ENCODE measurements around the gene ZFP69. TPM values are rescaled to one million over a fixed set of nuclear protein-coding genes. Genes with fewer than 3 reads are reported as not detected.

ZFP69 gene
- total RNA-seq, 1 donor from 2014 or later, result 1.8 TPM

DNA sequence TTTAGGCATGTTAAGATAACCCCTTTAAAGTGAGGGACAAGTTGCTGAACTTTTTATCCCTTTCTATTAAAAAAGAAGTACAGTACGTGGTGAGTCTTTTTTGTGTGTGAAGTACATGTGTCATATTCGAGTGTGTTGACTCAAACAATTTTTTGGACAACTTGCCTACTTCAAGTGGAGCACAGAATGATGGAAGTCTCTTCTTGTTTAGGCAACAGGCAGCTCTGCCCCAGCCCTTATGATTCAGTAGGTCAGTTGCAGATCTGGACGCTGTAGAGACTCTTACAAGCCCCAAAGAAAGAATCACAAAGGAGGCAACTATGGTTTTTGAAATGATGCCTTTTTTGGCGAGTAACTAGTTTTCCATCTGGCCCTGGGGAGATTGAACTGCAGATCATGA lies 41.2 kb upstream of the ZFP69 start:
- DNase-seq (ENCODE audit: low read depth), result peak; percentile 77
- H3K9me3 Mint-ChIP-seq (ENCODE audit: unreplicated experiment), result no peaks in the 10 kb centered on the region

DNA sequence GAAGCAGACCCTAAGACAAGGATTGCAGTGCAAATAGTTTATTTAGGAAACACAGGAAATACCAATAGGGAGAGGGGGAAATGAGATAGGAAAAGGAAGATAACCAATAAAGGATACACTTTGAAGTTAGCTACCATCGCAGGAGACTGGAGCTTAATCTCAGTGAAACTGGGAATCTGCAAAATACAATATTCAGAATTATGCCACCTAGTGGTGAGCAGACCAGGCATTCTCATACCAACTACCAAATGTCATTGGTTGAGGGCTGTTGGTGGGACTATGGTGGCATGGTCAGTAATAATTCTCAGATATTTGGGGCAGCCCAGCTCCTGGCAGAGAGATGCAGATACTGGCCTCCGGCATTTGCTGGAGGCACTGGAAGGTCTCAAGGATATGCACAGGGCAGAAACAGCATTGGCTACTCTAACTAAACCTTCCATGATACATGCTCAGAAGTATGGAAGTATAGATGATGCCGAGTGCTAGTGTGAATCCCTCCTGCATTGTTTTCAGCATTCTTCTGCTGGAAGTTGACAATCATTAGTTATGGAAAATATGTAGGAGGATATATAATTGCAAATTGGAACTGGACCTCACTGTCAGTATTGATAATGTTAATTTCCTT lies 38.6 kb upstream of the ZFP69 start:
- H3K36me3 Mint-ChIP-seq (ENCODE audit: low read depth, unreplicated experiment), result peaks cover 2% of the 10 kb centered on the region
- no peaks in the 10 kb centered on the region for H3K4me1 Mint-ChIP-seq (ENCODE audit: low read depth, unreplicated experiment)
- H3K27me3 Mint-ChIP-seq (ENCODE audit: low read depth, unreplicated experiment), result no peaks in the 10 kb centered on the region
- Histone ChIP-seq H3K79me2 (ENCODE audit: insufficient read depth, low read length) (no peaks in the 10 kb centered on the region), H3K36me3 (ENCODE audit: insufficient read depth, low read length) (no peaks in the 10 kb centered on the region), H2AFZ (ENCODE audit: low read depth, low read length) (no peak overlapping the region), H3K9ac (ENCODE audit: low read length) (no peak overlapping the region), H3K4me1 (ENCODE audit: insufficient read depth, low read length) (peaks cover 14% of the 10 kb centered on the region), H3K4me3 (ENCODE audit: insufficient read depth, low read depth, low read length) (no peak overlapping the region), H3K27me3 (ENCODE audit: insufficient read depth, low read length) (no peaks in the 10 kb centered on the region), H3K27ac (ENCODE audit: low read depth, low read length) (no peak overlapping the region), H3K9me3 (ENCODE audit: insufficient read depth, low read depth, low read length) (no peaks in the 10 kb centered on the region), H3K4me2 (ENCODE audit: low read length) (no peak overlapping the region), H4K20me1 (ENCODE audit: insufficient read depth, low read length) (no peaks in the 10 kb centered on the region)
- DNase-seq (ENCODE audit: low read depth), result no peak
- no peak overlapping the region for H3K27ac Mint-ChIP-seq (ENCODE audit: unreplicated experiment)
- peak; percentile 5 for FAIRE-seq
- no peaks in the 10 kb centered on the region for H3K9me3 Mint-ChIP-seq (ENCODE audit: unreplicated experiment)
- no peak overlapping the region for H3K4me3 Mint-ChIP-seq (ENCODE audit: unreplicated experiment)
- TF ChIP-seq, protein P1, sequence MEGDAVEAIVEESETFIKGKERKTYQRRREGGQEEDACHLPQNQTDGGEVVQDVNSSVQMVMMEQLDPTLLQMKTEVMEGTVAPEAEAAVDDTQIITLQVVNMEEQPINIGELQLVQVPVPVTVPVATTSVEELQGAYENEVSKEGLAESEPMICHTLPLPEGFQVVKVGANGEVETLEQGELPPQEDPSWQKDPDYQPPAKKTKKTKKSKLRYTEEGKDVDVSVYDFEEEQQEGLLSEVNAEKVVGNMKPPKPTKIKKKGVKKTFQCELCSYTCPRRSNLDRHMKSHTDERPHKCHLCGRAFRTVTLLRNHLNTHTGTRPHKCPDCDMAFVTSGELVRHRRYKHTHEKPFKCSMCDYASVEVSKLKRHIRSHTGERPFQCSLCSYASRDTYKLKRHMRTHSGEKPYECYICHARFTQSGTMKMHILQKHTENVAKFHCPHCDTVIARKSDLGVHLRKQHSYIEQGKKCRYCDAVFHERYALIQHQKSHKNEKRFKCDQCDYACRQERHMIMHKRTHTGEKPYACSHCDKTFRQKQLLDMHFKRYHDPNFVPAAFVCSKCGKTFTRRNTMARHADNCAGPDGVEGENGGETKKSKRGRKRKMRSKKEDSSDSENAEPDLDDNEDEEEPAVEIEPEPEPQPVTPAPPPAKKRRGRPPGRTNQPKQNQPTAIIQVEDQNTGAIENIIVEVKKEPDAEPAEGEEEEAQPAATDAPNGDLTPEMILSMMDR (IDR thresholded peaks at IDR 0.05; ENCODE audit: insufficient read depth, low read depth, low read length), result peak; percentile 72
- no peak for TF ChIP-seq EZH2 (IDR thresholded peaks at IDR 0.05; ENCODE audit: insufficient read depth, low read length)

More for the DNA sequence above, 41.2 kb upstream of the ZFP69 start:
- Histone ChIP-seq H3K36me3 (ENCODE audit: insufficient read depth, low read length) (no peaks in the 10 kb centered on the region), H3K9me3 (ENCODE audit: insufficient read depth, low read depth, low read length) (no peaks in the 10 kb centered on the region), H3K9ac (ENCODE audit: low read length) (no peak overlapping the region), H2AFZ (ENCODE audit: low read depth, low read length) (no peak overlapping the region), H4K20me1 (ENCODE audit: insufficient read depth, low read length) (no peaks in the 10 kb centered on the region), H3K4me3 (ENCODE audit: insufficient read depth, low read depth, low read length) (no peak overlapping the region), H3K27ac (ENCODE audit: low read depth, low read length) (peak overlapping the region; percentile 7), H3K4me1 (ENCODE audit: insufficient read depth, low read length) (peaks cover 14% of the 10 kb centered on the region), H3K79me2 (ENCODE audit: insufficient read depth, low read length) (no peaks in the 10 kb centered on the region), H3K4me2 (ENCODE audit: low read length) (peak overlapping the region; percentile 3), H3K27me3 (ENCODE audit: insufficient read depth, low read length) (no peaks in the 10 kb centered on the region)
- Mint-ChIP-seq H3K4me1 (ENCODE audit: low read depth, unreplicated experiment) (peaks cover 2% of the 10 kb centered on the region), H3K36me3 (ENCODE audit: low read depth, unreplicated experiment) (peaks cover 5% of the 10 kb centered on the region), H3K4me3 (ENCODE audit: unreplicated experiment) (no peak overlapping the region), H3K27ac (ENCODE audit: unreplicated experiment) (no peak overlapping the region), H3K27me3 (ENCODE audit: low read depth, unreplicated experiment) (no peaks in the 10 kb centered on the region)
- TF ChIP-seq EZH2 (IDR thresholded peaks at IDR 0.05; ENCODE audit: insufficient read depth, low read length), result no peak
- TF ChIP-seq, protein P1 (IDR thresholded peaks at IDR 0.05; ENCODE audit: insufficient read depth, low read depth, low read length), result no peak
- no peak for FAIRE-seq

DNA sequence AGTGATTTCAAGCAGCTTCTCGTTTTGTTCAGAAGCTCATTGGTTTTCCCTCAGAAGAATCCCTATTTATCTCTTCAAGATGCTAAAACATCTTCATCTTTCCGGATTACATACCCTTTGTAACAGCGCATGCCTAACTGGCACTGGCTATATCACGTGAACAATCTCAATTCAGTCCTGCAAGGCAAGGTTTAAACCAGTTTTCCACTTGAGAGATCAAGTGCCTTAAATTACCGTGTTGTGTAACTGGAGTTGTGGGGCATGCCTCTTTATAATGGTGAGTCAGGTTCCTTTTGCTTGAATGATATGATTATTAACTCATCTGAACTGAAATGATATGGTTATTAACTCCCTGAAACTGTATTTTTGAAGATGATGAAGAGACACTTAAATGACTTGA lies 37.8 kb upstream of the ZFP69 start:
- FAIRE-seq (no peak), DNase-seq (ENCODE audit: low read depth) (no peak)
- no peak overlapping the region for H3K4me3 ChIP-seq (ENCODE audit: insufficient read depth, low read depth, low read length)
- H4K20me1 ChIP-seq (ENCODE audit: insufficient read depth, low read length), result no peaks in the 10 kb centered on the region
- no peaks in the 10 kb centered on the region for H3K9me3 ChIP-seq (ENCODE audit: insufficient read depth, low read depth, low read length)
- Mint-ChIP-seq H3K27ac (ENCODE audit: unreplicated experiment) (no peak overlapping the region), H3K9me3 (ENCODE audit: unreplicated experiment) (no peaks in the 10 kb centered on the region), H3K36me3 (ENCODE audit: low read depth, unreplicated experiment) (peaks cover 2% of the 10 kb centered on the region), H3K27me3 (ENCODE audit: low read depth, unreplicated experiment) (no peaks in the 10 kb centered on the region), H3K4me3 (ENCODE audit: unreplicated experiment) (no peak overlapping the region), H3K4me1 (ENCODE audit: low read depth, unreplicated experiment) (no peaks in the 10 kb centered on the region)
- H3K79me2 ChIP-seq (ENCODE audit: insufficient read depth, low read length), result no peaks in the 10 kb centered on the region
- H3K27me3 ChIP-seq (ENCODE audit: insufficient read depth, low read length), result no peaks in the 10 kb centered on the region
- no peak for TF ChIP-seq EZH2 (IDR thresholded peaks at IDR 0.05; ENCODE audit: insufficient read depth, low read length)
- TF ChIP-seq, protein P1 (IDR thresholded peaks at IDR 0.05; ENCODE audit: insufficient read depth, low read depth, low read length), result no peak
- no peak overlapping the region for H3K9ac ChIP-seq (ENCODE audit: low read length)
- H3K4me1 ChIP-seq (ENCODE audit: insufficient read depth, low read length), result peaks cover 14% of the 10 kb centered on the region
- no peak overlapping the region for H2AFZ ChIP-seq (ENCODE audit: low read depth, low read length)
- no peaks in the 10 kb centered on the region for H3K36me3 ChIP-seq (ENCODE audit: insufficient read depth, low read length)
- H3K4me2 ChIP-seq (ENCODE audit: low read length), result no peak overlapping the region
- no peak overlapping the region for H3K27ac ChIP-seq (ENCODE audit: low read depth, low read length)

Data from astrocyte (in vitro differentiated cells and primary cell).